NCI-H2196 (cell line): ENCODE data around the gene ADAM19.
"Not testable (repeated sequence)": the region's sequence is repeated elsewhere in the genome, so short reads cannot be mapped to it uniquely, and the experiment has no call there.

Source experiments
- DNase-seq: peaks from one replicate; lab custom pipeline; 2025; ENCODE audit not compliant: unreplicated experiment; lab: John Stamatoyannopoulos, UW

Gene ADAM19

GRCh38 chr5:157491471-157491995 lies 84.0 kb downstream of the ADAM19 start:
- no peak for DNase-seq

- DNase-seq = no peak
Measured at GRCh38 chr5:157487358-157487757, 88.2 kb downstream of the ADAM19 start.

GRCh38 chr5:157486861-157487260 lies 88.7 kb downstream of the ADAM19 start:
- no peak for DNase-seq

GRCh38 chr5:157486221-157486681 lies 89.3 kb downstream of the ADAM19 start:
- DNase-seq = no peak

- no peak for DNase-seq
Measured at GRCh38 chr5:157485811-157486210, 89.8 kb downstream of the ADAM19 start.

GRCh38 chr5:157485340-157485739 lies 90.2 kb downstream of the ADAM19 start:
- no peak for DNase-seq

GRCh38 chr5:157484768-157485167 lies 90.8 kb downstream of the ADAM19 start:
- no peak for DNase-seq

GRCh38 chr5:157482702-157483101 lies 92.9 kb downstream of the ADAM19 start:
- DNase-seq = not testable (repeated sequence)

GRCh38 chr5:157481666-157482065 lies 93.9 kb downstream of the ADAM19 start:
- no peak for DNase-seq

GRCh38 chr5:157481265-157481664 lies 94.3 kb downstream of the ADAM19 start:
- peak; percentile 29 for DNase-seq

- DNase-seq = no peak
Measured at GRCh38 chr5:157479612-157480510, 95.7 kb downstream of the ADAM19 start.

GRCh38 chr5:157479166-157479565 lies 96.4 kb downstream of the ADAM19 start:
- DNase-seq = no peak

- no peak for DNase-seq
Measured at GRCh38 chr5:157478726-157479125, 96.8 kb downstream of the ADAM19 start.

- no peak for DNase-seq
Measured at GRCh38 chr5:157477814-157478494, 97.6 kb downstream of the ADAM19 start.

GRCh38 chr5:157476702-157477408 lies 98.7 kb downstream of the ADAM19 start:
- DNase-seq = peak; percentile 63

- DNase-seq = no peak
Measured at GRCh38 chr5:157475432-157475831, 100.1 kb downstream of the ADAM19 start.

GRCh38 chr5:157473383-157474320 lies 101.9 kb downstream of the ADAM19 start:
- no peak for DNase-seq

- DNase-seq = no peak
Measured at GRCh38 chr5:157471709-157472108, 103.9 kb downstream of the ADAM19 start.

- DNase-seq = no peak
Measured at GRCh38 chr5:157470631-157471030, 104.9 kb downstream of the ADAM19 start.

- no peak for DNase-seq
Measured at GRCh38 chr5:157469687-157470086, 105.9 kb downstream of the ADAM19 start.
